Mesenchymal stem cell (in vitro differentiated cells and primary cell): ENCODE measurements around the gene SCFD2.
A peak's percentile ranks its signal among the peaks of the same experiment; 100 is the strongest.

Experiments used
- DNase-seq: peaks from one replicate; pipeline ENCODE4 v3.0.0-alpha.2; 2013
- H2AFZ ChIP-seq: one replicate; pipeline ENCODE4 v1.6.1; 2013; ENCODE audit warnings: low read depth, mild to moderate bottlenecking, control low read depth, inconsistent platforms, low read length, moderate library complexity
- H2AK5ac ChIP-seq: 2 replicates; pipeline ENCODE4 v1.6.1; 2013; ENCODE audit warnings: low read length, moderate library complexity, mild to moderate bottlenecking, inconsistent platforms; ENCODE audit not compliant: severe bottlenecking
- H2BK120ac ChIP-seq: one replicate; pipeline ENCODE4 v1.6.1; 2013; ENCODE audit warnings: low read depth, mild to moderate bottlenecking, inconsistent platforms, low read length, moderate library complexity
- H2BK12ac ChIP-seq, 2 experiments: one replicate each; pipeline ENCODE4 v1.6.1; 2013; ENCODE audit warnings: inconsistent platforms in 2 of 2, low read length in 2 of 2, mild to moderate bottlenecking in 2 of 2, moderate library complexity in 2 of 2, control low read depth in 1 of 2
- H2BK15ac ChIP-seq: one replicate; pipeline ENCODE4 v1.6.1; 2013; ENCODE audit warnings: mild to moderate bottlenecking, low read depth, inconsistent platforms; ENCODE audit not compliant: poor library complexity, severe bottlenecking
- H2BK5ac ChIP-seq: 2 replicates; pipeline ENCODE4 v1.6.1; 2013; ENCODE audit warnings: low read depth, mild to moderate bottlenecking, low read length, control low read depth, inconsistent platforms; ENCODE audit not compliant: poor library complexity, severe bottlenecking
- H3K14ac ChIP-seq, 2 experiments: one replicate each; pipeline ENCODE4 v1.6.1; 2013; ENCODE audit warnings: inconsistent platforms in 2 of 2, low read length in 2 of 2, control low read depth in 1 of 2, mild to moderate bottlenecking in 1 of 2, moderate library complexity in 1 of 2
- H3K18ac ChIP-seq, 2 experiments: one replicate each; pipeline ENCODE4 v1.6.1; 2013; ENCODE audit warnings: inconsistent platforms in 2 of 2, low read length in 2 of 2, control low read depth in 1 of 2, low read depth in 1 of 2, mild to moderate bottlenecking in 1 of 2
- H3K23ac ChIP-seq, 2 experiments: one replicate each; pipeline ENCODE4 v1.6.1; 2013; ENCODE audit warnings: inconsistent platforms in 2 of 2, low read length in 2 of 2, mild to moderate bottlenecking in 2 of 2, moderate library complexity in 2 of 2, control low read depth in 1 of 2
- H3K27ac ChIP-seq: 2 replicates; pipeline ENCODE4 v1.5.1; 2013; ENCODE audit warnings: mild to moderate bottlenecking, moderate library complexity, low read length, control low read depth, inconsistent platforms; ENCODE audit not compliant: poor library complexity, severe bottlenecking
- H3K27me3 ChIP-seq, 2 experiments: 2 replicates each; pipeline versions ENCODE4 v1.6.1 to v1.7.0; 2013; ENCODE audit warnings: low read length in 2 of 2, mild to moderate bottlenecking in 2 of 2, moderate library complexity in 2 of 2, control low read depth in 1 of 2, inconsistent platforms in 1 of 2; ENCODE audit not compliant: control insufficient read depth in 1 of 2, insufficient read depth in 1 of 2
- H3K36me3 ChIP-seq, 2 experiments: 2 replicates each; pipeline versions ENCODE4 v1.6.1 to v1.7.0; 2013; ENCODE audit warnings: low read length in 2 of 2, control low read depth in 1 of 2, inconsistent platforms in 1 of 2, low read depth in 1 of 2, mild to moderate bottlenecking in 1 of 2; ENCODE audit not compliant: insufficient read depth in 2 of 2, control insufficient read depth in 1 of 2
- H3K4ac ChIP-seq, 2 experiments: one replicate each; pipeline ENCODE4 v1.6.1; 2013; ENCODE audit warnings: inconsistent platforms in 2 of 2, low read length in 2 of 2, mild to moderate bottlenecking in 2 of 2, moderate library complexity in 2 of 2, control low read depth in 1 of 2, low read depth in 1 of 2
- H3K4me1 ChIP-seq: 2 replicates; pipeline ENCODE4 v1.6.1; 2013; ENCODE audit warnings: low read depth, low read length, control low read depth; ENCODE audit not compliant: control insufficient read depth, insufficient read depth
- H3K4me2 ChIP-seq: 2 replicates; pipeline ENCODE4 v1.6.1; 2013; ENCODE audit warnings: low read length, mild to moderate bottlenecking, inconsistent platforms; ENCODE audit not compliant: poor library complexity, severe bottlenecking
- H3K4me3 ChIP-seq, 2 experiments: 2 replicates each; pipeline versions ENCODE4 v1.5.1 to v1.7.0; 2013; ENCODE audit warnings: low read length in 2 of 2, mild to moderate bottlenecking in 2 of 2, control low read depth in 1 of 2, low read depth in 1 of 2; ENCODE audit not compliant: insufficient read depth in 1 of 2
- H3K79me1 ChIP-seq: replicated peaks from 2 replicates; pipeline ENCODE4 v1.6.1; 2013; ENCODE audit warnings: mild to moderate bottlenecking, control low read depth, low read length, inconsistent platforms; ENCODE audit not compliant: poor library complexity, severe bottlenecking
- H3K9ac ChIP-seq: 2 replicates; pipeline ENCODE4 v1.7.0; 2013; ENCODE audit warnings: mild to moderate bottlenecking, low read length, moderate library complexity
- H3K9me3 ChIP-seq: 2 replicates; pipeline ENCODE4 v1.7.0; 2013; ENCODE audit warnings: mild to moderate bottlenecking, low read length; ENCODE audit not compliant: control insufficient read depth
- H4K8ac ChIP-seq: one replicate; pipeline ENCODE4 v1.6.1; 2013; ENCODE audit warnings: inconsistent platforms, mild to moderate bottlenecking, low read length, moderate library complexity
- H4K91ac ChIP-seq: one replicate; pipeline ENCODE4 v1.6.1; 2013; ENCODE audit warnings: mild to moderate bottlenecking, low read length, inconsistent platforms
- WGBS: methylation state at CpG from one replicate; pipeline ENCODE4 v1.1.7; 2013; ENCODE audit warnings: mixed read lengths; 5-methylcytosine and 5-hydroxymethylcytosine counted together

The SCFD2 gene

DNA sequence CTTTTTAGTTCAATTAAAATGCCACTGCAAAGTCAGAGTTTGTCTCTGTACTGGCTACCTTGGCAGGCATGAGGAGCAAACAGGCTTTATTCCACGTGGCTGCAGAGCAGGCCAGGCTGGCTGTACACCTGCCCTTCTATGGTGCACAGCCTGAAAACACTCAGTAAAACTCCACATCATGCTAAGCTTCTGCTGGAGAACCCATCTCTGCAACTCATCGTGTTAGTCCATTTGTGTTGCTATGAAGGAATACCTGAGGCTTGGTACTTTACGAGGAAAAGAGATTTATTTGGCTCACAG is 214.4 kb downstream of the SCFD2 start:
- Histone ChIP-seq H2AFZ (no peak overlapping the region), H3K4ac (no peak overlapping the region), H2AK5ac (no peak overlapping the region), H3K4me3 (no peak overlapping the region), H3K18ac (peak overlapping the region; percentile 16 to 46), H3K27me3 (no peaks in the 10 kb centered on the region), H2BK120ac (no peak overlapping the region), H3K27ac (no peak overlapping the region), H3K9me3 (no peaks in the 10 kb centered on the region), H4K91ac (no peak overlapping the region), H3K9ac (no peak overlapping the region), H3K4me2 (no peak overlapping the region), H3K14ac (no peak overlapping the region), H2BK12ac (no peak overlapping the region), H3K23ac (no peak overlapping the region), H3K79me1 (peaks cover 3% of the 10 kb centered on the region), H2BK5ac (no peak overlapping the region), H3K4me1 (no peaks in the 10 kb centered on the region), H3K36me3 (peaks cover 0 to 10% of the 10 kb centered on the region in 2 experiments), H4K8ac (no peak overlapping the region), H2BK15ac (no peak overlapping the region)
- no peak for DNase-seq
- WGBS = 76% methylated on average over 3 of the region's 3 CpGs

DNA sequence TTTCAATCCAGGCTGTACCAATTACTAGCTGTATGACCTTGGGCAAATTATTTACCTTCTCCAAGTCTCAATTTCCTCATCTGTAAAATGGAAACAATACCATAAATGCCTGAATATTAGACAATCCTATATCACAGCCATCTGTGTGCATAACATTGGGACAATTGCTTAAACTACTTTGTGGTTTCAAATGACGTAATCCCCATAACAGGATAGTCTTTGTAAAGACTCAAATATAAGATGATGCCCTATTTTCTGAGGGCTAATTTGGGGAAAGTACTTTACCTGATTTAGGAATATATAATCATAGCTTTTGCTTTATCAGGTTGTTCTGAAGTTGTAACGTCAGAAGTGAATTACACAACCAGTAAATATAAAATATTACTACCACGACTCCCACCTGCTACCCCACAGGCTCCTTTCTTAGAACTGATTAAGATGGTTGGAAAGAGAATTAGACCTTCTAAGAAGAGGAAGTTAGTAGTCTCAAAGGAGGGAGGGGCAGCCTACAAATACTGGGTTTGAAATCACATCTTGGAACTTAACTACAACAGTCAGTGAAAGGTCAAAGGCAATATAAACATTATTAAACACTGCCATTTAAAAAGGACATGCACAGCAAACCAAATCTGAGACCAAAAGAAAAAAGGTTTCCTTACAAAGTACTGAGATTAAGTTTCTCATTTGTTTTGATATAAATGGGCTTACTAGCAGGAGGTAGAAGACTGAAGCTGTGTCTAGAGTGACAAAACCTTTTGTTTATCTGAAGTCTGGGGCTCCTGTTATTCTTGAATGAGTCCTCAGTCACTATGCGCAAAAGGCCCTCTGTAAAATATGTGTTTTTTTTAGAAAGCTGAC is 215.0 kb downstream of the SCFD2 start:
- no peak overlapping the region for H3K14ac ChIP-seq
- no peaks in the 10 kb centered on the region for H3K9me3 ChIP-seq
- WGBS = 50% methylated on average over 1 of the region's 4 CpGs
- H4K91ac ChIP-seq = no peak overlapping the region
- no peak overlapping the region for H2AFZ ChIP-seq
- no peak overlapping the region for H2BK15ac ChIP-seq
- H2AK5ac ChIP-seq = no peak overlapping the region
- H3K4me3 ChIP-seq = no peak overlapping the region
- H2BK120ac ChIP-seq = no peak overlapping the region
- H4K8ac ChIP-seq = no peak overlapping the region
- peak; percentile 39 for DNase-seq
- no peak overlapping the region for H2BK5ac ChIP-seq
- peaks cover 3% of the 10 kb centered on the region for H3K79me1 ChIP-seq
- H3K9ac ChIP-seq = no peak overlapping the region
- H3K4me2 ChIP-seq = no peak overlapping the region
- H2BK12ac ChIP-seq = no peak overlapping the region
- H3K27ac ChIP-seq = no peak overlapping the region
- no peak overlapping the region for H3K23ac ChIP-seq
- no peak overlapping the region for H3K4ac ChIP-seq
- no peaks in the 10 kb centered on the region for H3K4me1 ChIP-seq
- H3K18ac ChIP-seq = no peak overlapping the region
- H3K36me3 ChIP-seq = peaks cover 0 to 10% of the 10 kb centered on the region in 2 experiments
- H3K27me3 ChIP-seq = no peaks in the 10 kb centered on the region

DNA sequence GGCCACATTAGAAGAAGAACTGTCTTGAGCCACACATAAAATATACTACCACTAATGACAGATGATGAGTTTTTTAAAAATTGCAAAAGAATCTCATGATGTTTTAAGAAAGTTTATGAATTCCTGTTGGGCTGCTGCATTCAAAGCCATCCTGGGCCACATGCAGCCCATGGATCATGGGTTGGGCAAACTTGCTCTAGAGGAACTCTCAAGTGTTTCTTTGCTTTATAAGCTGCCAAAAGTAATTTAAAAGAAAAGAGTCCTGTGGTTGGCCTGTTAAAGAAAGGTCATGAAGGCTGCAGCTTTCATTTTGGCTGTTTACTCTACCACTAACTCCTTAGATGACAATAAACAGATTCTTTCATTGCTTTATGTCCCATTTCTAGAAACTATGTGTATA is 218.2 kb downstream of the SCFD2 start:
- Histone ChIP-seq H3K14ac (no peak overlapping the region), H3K4me3 (no peak overlapping the region), H3K4me1 (no peaks in the 10 kb centered on the region), H3K27me3 (no peaks in the 10 kb centered on the region), H2BK120ac (no peak overlapping the region), H2BK12ac (no peak overlapping the region), H2BK15ac (no peak overlapping the region), H3K9me3 (no peaks in the 10 kb centered on the region), H4K8ac (no peak overlapping the region), H3K4me2 (no peak overlapping the region), H4K91ac (no peak overlapping the region), H3K23ac (no peak overlapping the region), H3K27ac (no peak overlapping the region), H3K9ac (no peak overlapping the region), H2BK5ac (no peak overlapping the region), H3K18ac (no peak overlapping the region), H2AK5ac (no peak overlapping the region), H3K36me3 (peaks cover 4 to 23% of the 10 kb centered on the region in 2 experiments), H3K4ac (no peak overlapping the region), H3K79me1 (no peaks in the 10 kb centered on the region), H2AFZ (no peak overlapping the region)
- DNase-seq = peak; percentile 58

DNA sequence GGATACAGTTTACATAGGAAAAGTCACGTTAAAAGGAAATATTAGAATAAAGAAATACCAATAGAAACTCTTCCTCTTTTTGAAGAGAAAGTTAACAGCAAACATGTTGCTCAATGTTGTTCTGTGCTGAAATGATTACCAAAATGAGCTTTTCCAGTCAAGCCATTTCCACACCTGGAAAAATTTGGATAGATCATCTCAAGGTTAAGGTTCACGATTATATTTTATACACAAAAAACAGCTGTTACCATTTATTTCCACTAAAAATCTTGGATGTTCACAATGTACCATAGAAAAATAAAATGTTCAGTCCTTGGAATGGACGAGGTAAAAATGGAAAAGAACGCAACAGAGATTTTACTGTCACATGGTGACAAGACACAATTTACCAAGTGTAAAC is 218.7 kb downstream of the SCFD2 start:
- Histone ChIP-seq H3K4me3 (no peak overlapping the region), H2AFZ (no peak overlapping the region), H2AK5ac (no peak overlapping the region), H3K4me2 (no peak overlapping the region), H3K27ac (no peak overlapping the region), H3K18ac (no peak overlapping the region), H2BK5ac (no peak overlapping the region), H4K91ac (no peak overlapping the region), H3K4me1 (no peaks in the 10 kb centered on the region), H2BK15ac (no peak overlapping the region), H3K9me3 (no peaks in the 10 kb centered on the region), H4K8ac (peak overlapping the region; percentile 35), H2BK12ac (no peak overlapping the region), H3K79me1 (no peaks in the 10 kb centered on the region), H3K4ac (no peak overlapping the region), H3K9ac (no peak overlapping the region), H3K36me3 (peaks cover 4 to 23% of the 10 kb centered on the region in 2 experiments), H3K27me3 (no peaks in the 10 kb centered on the region), H3K14ac (no peak overlapping the region), H2BK120ac (no peak overlapping the region), H3K23ac (no peak overlapping the region)
- WGBS = 85% methylated on average over 2 of the region's 4 CpGs
- no peak for DNase-seq
